ENCODE results near the gene GNB1L. TPM values are rescaled to one million over a fixed set of nuclear protein-coding genes. Genes with fewer than 3 reads are reported as not detected.

GNB1L gene
- total RNA-seq, 1 donor from 2014 or later: 3.0 TPM

GRCh38 chr22:19765477-19766239, 89.0 kb downstream of the GNB1L start:
- peaks cover 7% of the 10 kb centered on the region for H3K9me3 Mint-ChIP-seq
- peaks cover 65% of the 10 kb centered on the region for H4K20me1 ChIP-seq (ENCODE audit: low read depth)
- H3K36me3 ChIP-seq: no peaks in the 10 kb centered on the region
- peaks cover 21% of the 10 kb centered on the region for H3F3A ChIP-seq (ENCODE audit: low read depth)
- peak overlapping the region; percentile 25 for H3K4me3 ChIP-seq
- no peak overlapping the region for H3K27ac Mint-ChIP-seq
- no peaks in the 10 kb centered on the region for H3K36me3 Mint-ChIP-seq
- H3K27ac ChIP-seq: no peak overlapping the region
- peak overlapping the region; percentile 52 for H3K4me2 ChIP-seq
- H3K9ac ChIP-seq: no peak overlapping the region
- H3K27me3 ChIP-seq: peaks cover 100% of the 10 kb centered on the region
- H3K4me1 Mint-ChIP-seq: peaks cover 19% of the 10 kb centered on the region
- H3K4me3 Mint-ChIP-seq: no peak overlapping the region
- H3K27me3 Mint-ChIP-seq (ENCODE audit: insufficient read depth, low read depth): peaks cover 70% of the 10 kb centered on the region
- peaks cover 2% of the 10 kb centered on the region for H3K4me1 ChIP-seq
- peak; percentile 79 for TF ChIP-seq EZH2 (IDR thresholded peaks at IDR 0.05)
- peak; percentile 93 for TF ChIP-seq EZH2phosphoT487 (IDR thresholded peaks at IDR 0.05)
- TF ChIP-seq, protein P1, sequence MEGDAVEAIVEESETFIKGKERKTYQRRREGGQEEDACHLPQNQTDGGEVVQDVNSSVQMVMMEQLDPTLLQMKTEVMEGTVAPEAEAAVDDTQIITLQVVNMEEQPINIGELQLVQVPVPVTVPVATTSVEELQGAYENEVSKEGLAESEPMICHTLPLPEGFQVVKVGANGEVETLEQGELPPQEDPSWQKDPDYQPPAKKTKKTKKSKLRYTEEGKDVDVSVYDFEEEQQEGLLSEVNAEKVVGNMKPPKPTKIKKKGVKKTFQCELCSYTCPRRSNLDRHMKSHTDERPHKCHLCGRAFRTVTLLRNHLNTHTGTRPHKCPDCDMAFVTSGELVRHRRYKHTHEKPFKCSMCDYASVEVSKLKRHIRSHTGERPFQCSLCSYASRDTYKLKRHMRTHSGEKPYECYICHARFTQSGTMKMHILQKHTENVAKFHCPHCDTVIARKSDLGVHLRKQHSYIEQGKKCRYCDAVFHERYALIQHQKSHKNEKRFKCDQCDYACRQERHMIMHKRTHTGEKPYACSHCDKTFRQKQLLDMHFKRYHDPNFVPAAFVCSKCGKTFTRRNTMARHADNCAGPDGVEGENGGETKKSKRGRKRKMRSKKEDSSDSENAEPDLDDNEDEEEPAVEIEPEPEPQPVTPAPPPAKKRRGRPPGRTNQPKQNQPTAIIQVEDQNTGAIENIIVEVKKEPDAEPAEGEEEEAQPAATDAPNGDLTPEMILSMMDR (IDR thresholded peaks at IDR 0.05): no peak
- no peaks in the 10 kb centered on the region for H3K79me2 ChIP-seq (ENCODE audit: low read depth)
- no peak overlapping the region for H2AFZ ChIP-seq (replicated peaks)
- no peaks in the 10 kb centered on the region for H3K9me3 ChIP-seq (ENCODE audit: low read depth)
- DNase-seq (ENCODE audit: low spot score): peak; percentile 52

DNA sequence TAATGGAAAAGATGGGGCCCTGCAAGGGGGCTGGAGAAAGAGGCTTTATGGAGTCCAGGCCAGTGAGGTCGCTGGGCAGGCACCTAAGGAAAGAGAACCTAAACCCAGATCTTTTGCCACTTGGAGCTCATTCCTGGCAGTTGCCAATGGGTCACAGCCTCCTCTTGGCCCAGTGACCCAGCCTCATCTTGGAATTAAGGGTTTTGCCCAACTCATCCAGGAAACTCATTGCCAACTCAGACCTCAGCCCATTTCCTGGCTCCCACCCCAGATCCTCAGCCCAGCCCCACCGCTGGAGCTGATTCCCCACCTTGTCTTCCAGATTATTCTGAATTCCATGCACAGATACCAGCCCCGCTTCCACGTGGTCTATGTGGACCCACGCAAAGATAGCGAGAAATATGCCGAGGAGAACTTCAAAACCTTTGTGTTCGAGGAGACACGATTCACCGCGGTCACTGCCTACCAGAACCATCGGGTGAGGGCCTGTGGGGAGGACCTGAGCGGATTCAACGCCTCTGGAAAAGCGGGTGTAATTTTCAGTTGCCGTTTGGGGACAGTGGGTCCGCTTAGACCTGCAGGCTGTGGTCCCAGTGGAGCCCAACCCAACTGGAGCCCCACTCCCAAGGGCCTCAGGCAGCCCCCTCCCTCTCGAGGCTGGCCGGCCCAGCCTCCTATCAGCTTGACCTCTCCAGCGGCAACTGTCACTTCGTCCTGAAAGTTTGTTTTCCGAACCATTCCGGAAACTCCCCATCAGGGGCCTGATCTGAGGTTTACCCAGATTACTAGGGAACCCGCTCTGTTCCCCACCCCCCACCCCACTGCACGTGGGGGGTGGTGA, 89.8 kb downstream of the GNB1L start:
- no peak overlapping the region for H3K27ac Mint-ChIP-seq
- Histone ChIP-seq H2AFZ (replicated peaks) (no peak overlapping the region), H3K79me2 (ENCODE audit: low read depth) (no peaks in the 10 kb centered on the region), H3K27me3 (peaks cover 99% of the 10 kb centered on the region), H3K36me3 (no peaks in the 10 kb centered on the region), H3K9me3 (ENCODE audit: low read depth) (no peaks in the 10 kb centered on the region), H3K27ac (no peak overlapping the region), H3K4me3 (no peak overlapping the region), H3F3A (ENCODE audit: low read depth) (peaks cover 25% of the 10 kb centered on the region), H4K20me1 (ENCODE audit: low read depth) (peaks cover 69% of the 10 kb centered on the region), H3K4me2 (no peak overlapping the region), H3K9ac (no peak overlapping the region), H3K4me1 (peaks cover 6% of the 10 kb centered on the region)
- H3K9me3 Mint-ChIP-seq: peaks cover 7% of the 10 kb centered on the region
- H3K4me3 Mint-ChIP-seq: peak overlapping the region; percentile 63
- peak; percentile 41 for DNase-seq (ENCODE audit: low spot score)
- TF ChIP-seq EZH2 (IDR thresholded peaks at IDR 0.05): peak; percentile 93
- TF ChIP-seq EZH2phosphoT487 (IDR thresholded peaks at IDR 0.05): no peak
- TF ChIP-seq, protein P1 (IDR thresholded peaks at IDR 0.05): no peak
- no peaks in the 10 kb centered on the region for H3K36me3 Mint-ChIP-seq
- H3K27me3 Mint-ChIP-seq (ENCODE audit: insufficient read depth, low read depth): peaks cover 75% of the 10 kb centered on the region
- peaks cover 24% of the 10 kb centered on the region for H3K4me1 Mint-ChIP-seq

DNA sequence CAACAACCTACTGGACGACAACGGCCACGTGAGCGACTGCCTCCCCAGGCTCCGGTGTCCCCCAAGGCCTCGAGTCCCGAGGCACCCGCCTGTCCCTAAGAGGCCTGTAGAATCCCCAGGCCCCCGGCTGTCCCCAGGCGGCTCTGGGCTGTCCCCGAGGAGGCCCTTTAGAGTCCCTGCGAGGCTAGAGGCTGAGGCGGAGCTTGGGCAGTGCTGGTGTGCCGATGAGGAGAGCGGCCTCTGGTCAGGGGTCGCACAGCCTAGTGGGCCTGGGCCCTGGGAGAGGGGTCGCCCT, 90.4 kb downstream of the GNB1L start:
- DNase-seq (ENCODE audit: low spot score): peak; percentile 28
- no peak overlapping the region for H3K4me3 ChIP-seq
- H3K4me3 Mint-ChIP-seq: no peak overlapping the region
- no peak overlapping the region for H3K4me2 ChIP-seq
- no peak overlapping the region for H3K27ac Mint-ChIP-seq
- H3K36me3 Mint-ChIP-seq: no peaks in the 10 kb centered on the region
- H3K36me3 ChIP-seq: no peaks in the 10 kb centered on the region
- H3F3A ChIP-seq (ENCODE audit: low read depth): peaks cover 31% of the 10 kb centered on the region
- TF ChIP-seq, protein P1 (IDR thresholded peaks at IDR 0.05): no peak
- TF ChIP-seq EZH2phosphoT487 (IDR thresholded peaks at IDR 0.05): peak; percentile 9
- TF ChIP-seq EZH2 (IDR thresholded peaks at IDR 0.05): peak; percentile 25
- no peaks in the 10 kb centered on the region for H3K79me2 ChIP-seq (ENCODE audit: low read depth)
- H3K4me1 ChIP-seq: peaks cover 13% of the 10 kb centered on the region
- H4K20me1 ChIP-seq (ENCODE audit: low read depth): peaks cover 76% of the 10 kb centered on the region
- peaks cover 24% of the 10 kb centered on the region for H3K4me1 Mint-ChIP-seq
- no peak overlapping the region for H3K9ac ChIP-seq
- H3K9me3 Mint-ChIP-seq: peaks cover 5% of the 10 kb centered on the region
- H3K27me3 Mint-ChIP-seq (ENCODE audit: insufficient read depth, low read depth): peaks cover 77% of the 10 kb centered on the region
- no peak overlapping the region for H2AFZ ChIP-seq (replicated peaks)
- peaks cover 99% of the 10 kb centered on the region for H3K27me3 ChIP-seq
- no peak overlapping the region for H3K27ac ChIP-seq
- no peaks in the 10 kb centered on the region for H3K9me3 ChIP-seq (ENCODE audit: low read depth)

All from neural progenitor cell (in vitro differentiated cells).